GM12878 (cell line): ENCODE measurements around the gene CHMP4B.

Experiments used
- BACH1 ChIP-seq: fragments of 450-650 bp; IDR thresholded peaks from 2 replicates; pipeline ENCODE4 v1.6.1; 2017; ENCODE audit warnings: mild to moderate bottlenecking, borderline replicate concordance
- EP300 ChIP-seq, 2 experiments: fragments of 150-350 bp in 1 of 2; IDR thresholded peaks; 2 replicates each; pipeline ENCODE4 v1.6.1; 2011 to 2012; ENCODE audit warnings: low read depth in 2 of 2, low read length in 2 of 2, borderline replicate concordance in 1 of 2, improper control_type of control experiment in 1 of 2, inconsistent platforms in 1 of 2; ENCODE audit not compliant: control insufficient read depth in 1 of 2
- EZH2 ChIP-seq: IDR thresholded peaks from 2 replicates; pipeline ENCODE4 v1.6.1; 2012; ENCODE audit warnings: low read depth, mild to moderate bottlenecking, control low read depth, inconsistent platforms, low read length, borderline replicate concordance; ENCODE audit not compliant: control insufficient read depth
- TCF12 ChIP-seq: IDR thresholded peaks from 2 replicates; pipeline ENCODE4 v1.6.1; 2011; ENCODE audit warnings: low read depth, mild to moderate bottlenecking, low read length
- TF ChIP-seq, protein P1 (sequence below): IDR thresholded peaks from 2 replicates; pipeline ENCODE4 v1.6.1; 2011; ENCODE audit warnings: borderline replicate concordance, low read depth, mild to moderate bottlenecking, moderate library complexity, low read length; ENCODE audit not compliant: insufficient read depth, poor library complexity, severe bottlenecking
- TF ChIP-seq, protein P2 (sequence below), 3 experiments: IDR thresholded peaks in 2 of 3; conservative IDR thresholded peaks in 1 of 3; 2 replicates each; pipeline ENCODE4 v1.5.1; 2011; ENCODE audit warnings: low read depth in 3 of 3, low read length in 3 of 3, mild to moderate bottlenecking in 3 of 3, control low read depth in 2 of 3, moderate library complexity in 2 of 3, inconsistent platforms in 1 of 3, mixed read lengths in 1 of 3; ENCODE audit not compliant: control insufficient read depth in 2 of 3, insufficient read depth in 1 of 3; ENCODE audit errors: extremely low read depth in 1 of 3

DNA sequence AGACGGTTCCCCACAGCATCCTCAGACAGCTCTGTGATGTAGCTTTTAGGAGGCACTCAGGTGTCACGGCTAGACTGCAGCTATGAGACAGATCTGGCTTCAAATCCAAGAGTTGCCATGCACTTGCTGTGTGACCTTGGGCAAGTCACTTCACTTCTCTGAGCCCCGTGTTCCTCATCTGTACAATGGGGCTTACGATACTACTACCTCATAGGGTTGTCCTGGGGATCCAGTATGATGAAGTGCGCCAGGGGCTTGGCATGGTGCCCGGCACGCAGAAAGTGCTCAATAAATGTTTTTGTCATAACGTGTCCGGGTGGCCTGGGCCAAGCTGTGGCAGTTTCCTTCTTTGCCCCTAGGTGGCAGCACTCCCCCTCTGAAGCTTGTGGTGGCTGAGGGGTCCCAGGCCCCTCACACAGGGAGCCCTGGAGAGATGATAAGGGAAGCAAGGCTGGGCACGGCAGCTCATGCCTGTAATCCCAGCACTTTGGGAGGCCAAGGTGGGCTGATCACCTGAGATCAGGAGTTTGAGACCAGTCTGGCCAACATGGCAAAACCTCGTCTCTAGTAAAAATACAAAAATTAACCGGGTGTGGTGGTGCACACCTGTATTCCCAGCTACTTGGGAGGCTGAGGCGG, 19.1 kb upstream of the CHMP4B start:
- TF ChIP-seq EZH2, result no peak
- no peak for TF ChIP-seq TCF12
- TF ChIP-seq, protein P1, sequence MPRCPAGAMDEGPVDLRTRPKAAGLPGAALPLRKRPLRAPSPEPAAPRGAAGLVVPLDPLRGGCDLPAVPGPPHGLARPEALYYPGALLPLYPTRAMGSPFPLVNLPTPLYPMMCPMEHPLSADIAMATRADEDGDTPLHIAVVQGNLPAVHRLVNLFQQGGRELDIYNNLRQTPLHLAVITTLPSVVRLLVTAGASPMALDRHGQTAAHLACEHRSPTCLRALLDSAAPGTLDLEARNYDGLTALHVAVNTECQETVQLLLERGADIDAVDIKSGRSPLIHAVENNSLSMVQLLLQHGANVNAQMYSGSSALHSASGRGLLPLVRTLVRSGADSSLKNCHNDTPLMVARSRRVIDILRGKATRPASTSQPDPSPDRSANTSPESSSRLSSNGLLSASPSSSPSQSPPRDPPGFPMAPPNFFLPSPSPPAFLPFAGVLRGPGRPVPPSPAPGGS, result no peak
- no peak for TF ChIP-seq BACH1
- no peak for TF ChIP-seq EP300 (IDR thresholded peaks at IDR 0.05; ENCODE audit: borderline replicate concordance in 1 of 2, control insufficient read depth in 1 of 2, low read depth in 2 of 2, low read length in 2 of 2)
- TF ChIP-seq, protein P2, sequence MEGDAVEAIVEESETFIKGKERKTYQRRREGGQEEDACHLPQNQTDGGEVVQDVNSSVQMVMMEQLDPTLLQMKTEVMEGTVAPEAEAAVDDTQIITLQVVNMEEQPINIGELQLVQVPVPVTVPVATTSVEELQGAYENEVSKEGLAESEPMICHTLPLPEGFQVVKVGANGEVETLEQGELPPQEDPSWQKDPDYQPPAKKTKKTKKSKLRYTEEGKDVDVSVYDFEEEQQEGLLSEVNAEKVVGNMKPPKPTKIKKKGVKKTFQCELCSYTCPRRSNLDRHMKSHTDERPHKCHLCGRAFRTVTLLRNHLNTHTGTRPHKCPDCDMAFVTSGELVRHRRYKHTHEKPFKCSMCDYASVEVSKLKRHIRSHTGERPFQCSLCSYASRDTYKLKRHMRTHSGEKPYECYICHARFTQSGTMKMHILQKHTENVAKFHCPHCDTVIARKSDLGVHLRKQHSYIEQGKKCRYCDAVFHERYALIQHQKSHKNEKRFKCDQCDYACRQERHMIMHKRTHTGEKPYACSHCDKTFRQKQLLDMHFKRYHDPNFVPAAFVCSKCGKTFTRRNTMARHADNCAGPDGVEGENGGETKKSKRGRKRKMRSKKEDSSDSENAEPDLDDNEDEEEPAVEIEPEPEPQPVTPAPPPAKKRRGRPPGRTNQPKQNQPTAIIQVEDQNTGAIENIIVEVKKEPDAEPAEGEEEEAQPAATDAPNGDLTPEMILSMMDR (IDR thresholded peaks at IDR 0.05 in 2 of 3, conservative IDR thresholded peaks at IDR 0.05 in 1 of 3; ENCODE audit: control insufficient read depth in 2 of 3, extremely low read depth in 1 of 3, insufficient read depth in 1 of 3, low read depth in 3 of 3, low read length in 3 of 3), result peak; percentile 56 to 78 (median 69)
